ENCODE data around the gene CALHM5.
A peak's percentile ranks its signal among the peaks of the same experiment; 100 is the strongest.
"Not testable (repeated sequence)": the region's sequence is repeated elsewhere in the genome, so short reads cannot be mapped to it uniquely, and the experiment has no call there.

Gene CALHM5, protein sequence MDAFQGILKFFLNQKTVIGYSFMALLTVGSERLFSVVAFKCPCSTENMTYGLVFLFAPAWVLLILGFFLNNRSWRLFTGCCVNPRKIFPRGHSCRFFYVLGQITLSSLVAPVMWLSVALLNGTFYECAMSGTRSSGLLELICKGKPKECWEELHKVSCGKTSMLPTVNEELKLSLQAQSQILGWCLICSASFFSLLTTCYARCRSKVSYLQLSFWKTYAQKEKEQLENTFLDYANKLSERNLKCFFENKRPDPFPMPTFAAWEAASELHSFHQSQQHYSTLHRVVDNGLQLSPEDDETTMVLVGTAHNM

DNA sequence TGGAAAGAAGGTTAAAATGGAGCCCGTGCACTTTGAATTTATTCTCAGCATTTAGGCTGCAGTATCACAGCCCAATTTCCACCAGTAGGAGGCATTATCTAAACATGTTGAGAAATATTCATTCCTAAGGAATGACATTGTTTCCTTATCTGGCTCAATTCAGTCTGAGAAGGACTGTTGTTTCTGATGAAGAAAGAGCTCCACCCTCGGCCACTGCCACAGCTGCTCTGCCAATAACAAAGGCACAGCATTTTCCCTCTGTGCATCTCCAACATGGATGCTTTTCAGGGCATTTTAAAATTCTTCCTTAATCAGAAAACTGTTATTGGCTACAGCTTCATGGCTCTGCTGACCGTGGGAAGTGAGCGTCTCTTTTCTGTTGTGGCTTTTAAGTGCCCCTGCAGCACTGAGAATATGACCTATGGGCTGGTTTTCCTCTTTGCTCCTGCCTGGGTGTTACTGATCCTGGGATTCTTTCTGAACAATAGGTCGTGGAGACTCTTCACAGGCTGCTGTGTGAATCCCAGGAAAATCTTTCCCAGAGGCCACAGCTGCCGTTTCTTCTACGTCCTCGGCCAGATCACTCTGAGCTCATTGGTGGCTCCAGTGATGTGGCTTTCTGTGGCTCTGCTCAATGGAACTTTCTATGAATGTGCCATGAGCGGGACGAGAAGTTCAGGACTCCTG is at the start of gene CALHM5:
TSS of gene CALHM5 (plus strand) at position 216 of the 687 bp plus-strand sequence. CDS start at position 274, 58 bp downstream.
- peak; percentile 73 for DNase-seq

DNA sequence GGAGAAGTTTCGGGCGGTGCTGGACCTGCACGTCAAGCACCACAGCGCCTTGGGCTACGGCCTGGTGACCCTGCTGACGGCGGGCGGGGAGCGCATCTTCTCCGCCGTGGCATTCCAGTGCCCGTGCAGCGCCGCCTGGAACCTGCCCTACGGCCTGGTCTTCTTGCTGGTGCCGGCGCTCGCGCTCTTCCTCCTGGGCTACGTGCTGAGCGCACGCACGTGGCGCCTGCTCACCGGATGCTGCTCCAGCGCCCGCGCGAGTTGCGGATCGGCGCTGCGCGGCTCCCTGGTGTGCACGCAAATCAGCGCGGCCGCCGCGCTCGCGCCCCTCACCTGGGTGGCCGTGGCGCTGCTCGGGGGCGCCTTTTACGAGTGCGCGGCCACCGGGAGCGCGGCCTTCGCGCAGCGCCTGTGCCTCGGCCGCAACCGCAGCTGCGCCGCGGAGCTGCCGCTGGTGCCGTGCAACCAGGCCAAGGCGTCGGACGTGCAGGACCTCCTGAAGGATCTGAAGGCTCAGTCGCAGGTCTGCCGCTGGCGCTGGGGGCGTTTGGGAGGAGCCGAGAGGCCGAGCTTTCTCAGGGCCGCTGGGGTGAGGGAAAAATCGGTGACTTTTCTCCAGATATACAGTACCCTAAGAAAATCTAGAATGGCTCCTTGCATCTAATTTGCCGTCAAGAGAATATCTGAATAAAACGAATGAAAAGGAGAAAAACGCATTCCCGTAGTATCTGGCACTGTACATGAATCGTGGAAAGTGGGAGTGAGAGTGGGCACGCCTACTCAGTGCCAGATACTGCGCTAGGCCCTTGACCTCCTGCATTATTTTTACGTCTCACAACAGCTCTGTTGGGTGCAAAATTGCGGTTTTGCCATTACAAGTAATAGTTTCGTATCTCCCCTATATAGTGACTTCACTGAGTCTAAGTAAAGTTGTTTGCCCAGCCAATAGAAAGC is 49.2 kb upstream of the CALHM5 start:
- peak; percentile 91 for DNase-seq

DNA sequence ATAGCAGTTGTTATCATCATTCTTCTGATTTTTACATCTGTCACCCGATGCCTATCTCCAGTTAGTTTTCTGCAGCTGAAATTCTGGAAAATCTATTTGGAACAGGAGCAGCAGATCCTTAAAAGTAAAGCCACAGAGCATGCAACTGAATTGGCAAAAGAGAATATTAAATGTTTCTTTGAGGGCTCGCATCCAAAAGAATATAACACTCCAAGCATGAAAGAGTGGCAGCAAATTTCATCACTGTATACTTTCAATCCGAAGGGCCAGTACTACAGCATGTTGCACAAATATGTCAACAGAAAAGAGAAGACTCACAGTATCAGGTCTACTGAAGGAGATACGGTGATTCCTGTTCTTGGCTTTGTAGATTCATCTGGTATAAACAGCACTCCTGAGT is 48.1 kb upstream of the CALHM5 start:
- DNase-seq, result no peak

DNA sequence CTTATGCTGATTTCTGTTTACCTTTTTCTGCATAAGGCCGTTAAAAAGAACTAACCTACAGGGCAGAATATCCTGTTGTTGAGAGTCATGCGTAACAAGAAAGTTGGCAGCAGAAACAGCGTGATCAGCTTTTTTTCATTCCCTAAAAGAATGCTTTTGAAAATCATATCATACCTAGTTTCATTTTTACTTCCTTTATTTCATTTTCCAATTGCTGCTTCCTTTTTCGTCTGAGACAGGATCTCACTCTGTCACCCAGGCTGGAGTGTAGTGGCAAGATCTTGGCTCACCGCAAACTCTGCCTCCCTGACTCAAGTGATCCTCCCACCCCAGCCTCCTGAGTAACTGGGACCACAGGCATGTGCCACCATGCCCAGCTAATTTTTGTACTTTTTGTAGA is 46.2 kb upstream of the CALHM5 start:
- no peak for DNase-seq

DNA sequence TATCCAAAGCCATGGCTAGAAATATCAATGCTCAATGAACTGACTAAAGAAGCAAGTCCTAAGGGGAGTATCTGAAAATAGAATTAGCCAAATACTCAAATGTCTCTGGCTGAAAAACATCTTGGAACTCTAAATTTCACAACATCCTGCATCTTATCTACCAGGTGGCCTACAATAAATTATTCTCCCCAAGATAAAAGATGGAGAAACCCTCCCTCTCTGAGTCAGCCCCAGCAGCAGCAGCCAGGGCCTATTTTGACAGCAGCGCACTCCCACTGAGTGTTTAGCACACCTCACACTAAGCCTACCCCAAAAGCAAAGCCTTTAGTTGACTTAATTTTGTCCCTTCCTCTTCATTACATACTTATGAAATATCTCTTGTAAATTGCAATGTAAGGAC is 44.3 kb upstream of the CALHM5 start:
- DNase-seq, result no peak

DNA sequence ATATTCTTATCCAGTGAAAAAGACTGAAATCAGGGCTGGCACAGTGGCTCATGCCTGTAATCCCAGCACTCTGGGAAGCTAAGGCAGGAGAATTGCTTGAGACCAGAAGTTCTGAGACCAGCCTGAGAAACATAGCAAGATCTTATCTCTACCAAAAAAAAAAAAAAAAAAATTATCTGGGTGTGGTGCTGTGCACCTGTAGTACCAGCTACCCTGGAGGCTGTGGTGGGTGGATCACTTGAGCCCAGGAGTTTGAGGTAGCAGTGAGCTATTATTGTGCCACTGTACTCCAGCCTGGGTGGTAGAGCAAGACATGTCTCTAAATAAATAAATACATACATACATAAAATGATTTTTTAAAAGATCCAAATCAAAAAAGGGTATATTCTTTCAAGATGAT is 43.9 kb upstream of the CALHM5 start:
- no peak for DNase-seq

DNA sequence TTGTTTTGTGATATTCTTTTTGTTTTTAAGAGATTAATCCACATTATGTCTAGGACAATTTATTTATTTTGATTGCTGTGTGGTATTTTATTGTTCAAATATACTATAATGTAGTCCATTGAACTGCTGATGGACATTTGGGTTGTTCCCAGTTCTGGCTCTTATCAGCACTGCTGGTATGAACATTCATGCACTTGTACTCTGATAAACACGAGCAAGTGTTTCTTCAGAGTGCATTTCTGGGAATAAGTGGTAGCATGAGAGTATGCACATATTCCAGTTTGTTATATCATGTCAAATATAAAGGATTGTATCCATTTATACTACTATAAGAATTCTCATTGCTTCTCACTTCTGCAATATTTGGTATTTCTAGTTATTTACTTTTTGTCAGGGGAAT is 43.1 kb upstream of the CALHM5 start:
- no peak for DNase-seq

DNA sequence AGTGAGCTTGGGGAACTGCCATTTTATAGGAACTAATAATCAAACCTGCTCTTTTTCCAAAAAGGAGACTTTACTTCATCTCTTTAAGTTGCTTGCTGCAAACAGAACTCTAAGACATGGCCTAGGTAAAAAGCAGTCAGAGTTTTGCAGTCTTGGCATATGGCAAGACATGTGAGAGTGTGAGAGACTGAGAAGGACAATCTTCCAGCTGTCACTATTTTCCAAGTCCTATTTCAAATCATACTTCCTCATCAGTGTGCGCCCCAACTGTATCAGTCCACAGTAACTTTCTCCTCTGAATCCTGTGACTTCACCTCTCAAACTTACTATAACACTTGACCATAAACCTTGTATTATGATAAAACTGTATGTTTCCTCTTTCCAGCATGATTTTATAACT is 39.9 kb upstream of the CALHM5 start:
- no peak for DNase-seq

DNA sequence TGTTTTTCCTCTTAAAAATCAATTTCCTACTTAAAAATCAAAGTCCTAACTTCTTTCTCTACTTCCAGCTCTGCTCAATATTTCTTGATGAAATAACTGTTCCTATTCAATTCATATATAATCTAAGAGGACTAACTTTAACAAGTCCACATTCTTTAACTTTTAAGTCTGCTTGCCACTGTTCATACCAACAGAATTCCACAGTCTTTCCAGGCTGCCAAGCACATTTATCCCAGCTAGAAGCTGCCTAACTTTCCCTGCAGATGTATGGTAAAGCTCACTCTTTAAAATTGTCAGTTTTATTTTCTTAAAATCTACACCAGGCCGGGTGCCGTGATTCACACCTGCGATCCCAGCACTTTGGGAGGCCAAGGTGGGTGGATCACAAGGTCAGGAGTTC is 38.7 kb upstream of the CALHM5 start:
- DNase-seq, result no peak

DNA sequence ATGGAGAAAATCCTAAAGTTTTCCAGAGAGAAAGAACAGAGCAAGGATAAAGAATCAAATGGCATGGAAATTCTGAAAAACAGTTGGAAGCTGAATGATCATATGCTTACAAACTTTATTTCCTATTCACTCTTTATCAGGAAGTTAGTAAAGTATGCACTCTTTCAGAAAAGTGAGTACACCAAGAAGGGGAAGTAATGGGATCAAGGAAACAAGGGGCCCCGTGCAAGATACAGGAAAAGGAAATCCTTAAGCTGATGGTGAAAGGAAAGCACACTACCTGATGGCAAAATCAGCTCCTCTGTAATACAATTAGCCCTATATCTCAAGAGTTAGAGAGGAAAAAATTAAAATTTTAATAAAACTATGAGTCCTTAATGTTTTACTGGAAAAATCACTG is 36.3 kb upstream of the CALHM5 start:
- DNase-seq, result no peak

DNA sequence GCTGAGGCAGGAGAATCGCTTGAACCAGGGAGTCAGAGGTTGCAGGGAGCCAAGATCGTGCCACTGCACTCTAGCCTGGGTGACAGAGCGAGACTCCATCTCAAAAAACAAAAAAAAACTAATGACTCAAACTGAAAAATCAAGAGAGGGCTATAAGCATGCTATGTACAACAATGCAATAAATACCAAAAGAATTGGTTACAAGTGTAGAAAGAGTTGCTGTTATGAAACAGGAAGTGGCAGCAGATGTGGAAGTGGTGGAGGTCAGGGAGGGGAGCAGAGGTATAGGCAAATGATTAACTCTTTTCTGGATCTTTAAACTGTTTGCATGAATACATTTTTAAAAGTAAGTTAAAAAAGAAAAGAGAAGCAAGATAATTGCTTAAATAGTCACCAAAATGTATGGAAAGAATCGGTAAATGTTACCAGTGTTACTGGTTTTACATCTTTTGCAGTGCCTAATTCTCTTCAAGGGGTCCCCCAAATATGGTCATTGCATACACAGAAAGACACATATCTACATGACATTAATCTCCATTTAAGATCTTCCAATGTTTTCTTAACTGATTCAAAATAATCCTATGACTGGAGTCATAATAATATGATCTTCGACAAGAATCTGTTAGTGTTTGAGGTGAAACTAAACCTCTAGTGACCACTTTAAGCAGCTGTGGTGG is 35.3 kb upstream of the CALHM5 start:
- DNase-seq, result no peak

DNA sequence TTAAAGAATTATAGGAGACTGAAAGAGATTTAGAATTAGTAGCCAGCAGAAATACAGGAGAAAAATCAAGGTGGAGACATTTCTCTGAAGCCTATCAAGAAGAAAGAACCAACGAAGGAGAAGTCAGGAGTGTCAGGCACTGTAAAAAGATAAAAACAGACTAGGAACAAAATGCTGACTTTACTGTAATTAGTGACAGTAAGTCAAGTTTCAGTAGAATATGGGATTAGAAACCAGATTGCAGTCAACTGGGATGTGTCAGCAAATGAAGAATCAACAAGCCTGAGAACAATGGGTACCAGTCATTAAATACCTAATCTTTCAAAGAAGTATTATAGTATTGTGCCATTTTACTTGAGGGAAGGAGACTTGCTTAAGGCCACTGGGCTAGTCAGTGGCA is 28.7 kb upstream of the CALHM5 start:
- DNase-seq, result no peak

DNA sequence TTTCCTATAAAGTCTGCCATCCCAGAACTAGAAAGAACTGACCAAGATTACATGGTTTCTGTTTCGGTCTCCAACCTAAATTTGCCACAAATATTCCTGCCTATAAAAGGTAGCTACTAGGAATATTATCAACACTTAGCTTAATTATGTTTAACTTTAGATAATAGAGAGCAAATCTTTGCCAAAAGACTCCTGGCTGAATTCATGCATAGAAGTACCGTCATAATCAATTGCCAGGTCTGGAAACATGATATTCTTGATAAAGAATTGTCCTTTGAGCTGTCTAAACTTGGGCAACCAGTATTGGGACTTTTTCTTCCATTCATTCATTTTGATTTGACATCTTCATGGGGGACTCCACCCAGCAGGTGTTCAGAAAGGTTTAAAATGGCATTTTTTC is 27.8 kb upstream of the CALHM5 start:
- no peak for DNase-seq

DNA sequence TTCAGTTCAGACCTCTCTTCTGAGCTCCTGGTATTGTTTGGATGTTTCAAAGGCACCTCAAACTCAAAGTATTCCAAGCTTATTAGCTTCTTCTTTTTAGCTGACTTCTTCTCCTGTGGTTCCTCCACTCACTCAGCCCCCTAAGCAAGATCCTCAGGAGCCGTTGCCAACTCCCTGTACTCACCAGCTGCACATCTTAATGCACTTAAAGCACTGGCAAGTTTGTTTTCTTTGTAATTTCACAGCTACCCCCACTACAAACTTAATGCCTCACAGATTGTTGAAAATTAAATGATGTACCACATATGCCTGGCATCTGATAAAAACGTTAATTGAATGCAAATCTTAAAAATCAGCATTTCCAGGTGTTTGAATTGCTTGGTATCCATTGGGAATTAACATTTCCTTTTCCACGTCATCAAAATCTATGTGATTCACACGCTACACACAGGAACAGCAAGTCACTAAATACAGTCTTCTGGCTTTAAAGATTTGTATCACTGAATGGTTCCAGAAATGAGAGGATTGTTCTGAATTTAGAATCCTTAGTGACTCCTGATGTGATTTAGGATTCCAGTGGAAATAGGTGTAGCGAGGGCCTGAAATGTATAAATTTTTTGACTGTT is 25.8 kb upstream of the CALHM5 start:
- DNase-seq, result no peak

DNA sequence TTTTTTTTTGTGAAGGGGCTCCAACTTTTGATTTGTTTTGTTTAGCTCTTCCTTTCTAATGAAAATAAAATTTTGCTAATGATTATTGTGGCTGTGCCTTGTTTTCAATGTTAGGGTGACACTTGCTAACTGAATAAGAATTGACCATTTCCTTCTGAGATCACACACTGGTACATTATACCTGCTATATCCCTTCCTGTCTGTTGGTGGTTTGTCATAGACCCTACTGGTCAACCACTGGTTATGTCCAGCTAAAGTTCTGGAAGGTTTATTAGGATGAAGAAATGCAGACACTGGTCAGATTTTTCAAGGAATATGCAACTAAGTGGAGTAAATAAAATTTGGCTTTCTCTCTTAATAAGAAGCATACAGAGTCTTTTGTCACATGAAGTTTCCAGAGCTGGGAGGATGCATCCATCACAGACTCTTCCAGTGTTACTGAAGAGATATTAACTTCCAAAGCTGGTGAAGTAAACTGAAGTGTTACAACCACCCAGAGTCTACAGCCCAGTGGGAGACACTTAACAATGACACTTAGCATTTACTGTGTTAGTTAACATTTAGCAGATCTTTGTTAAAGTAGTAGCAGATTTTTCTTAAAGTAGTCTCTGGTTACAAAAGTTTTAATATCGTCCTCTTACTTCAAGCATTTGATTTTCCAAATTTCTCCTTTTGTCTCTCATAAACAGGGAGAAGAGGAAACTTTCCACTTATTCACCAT is 19.7 kb upstream of the CALHM5 start:
- no peak for DNase-seq

DNA sequence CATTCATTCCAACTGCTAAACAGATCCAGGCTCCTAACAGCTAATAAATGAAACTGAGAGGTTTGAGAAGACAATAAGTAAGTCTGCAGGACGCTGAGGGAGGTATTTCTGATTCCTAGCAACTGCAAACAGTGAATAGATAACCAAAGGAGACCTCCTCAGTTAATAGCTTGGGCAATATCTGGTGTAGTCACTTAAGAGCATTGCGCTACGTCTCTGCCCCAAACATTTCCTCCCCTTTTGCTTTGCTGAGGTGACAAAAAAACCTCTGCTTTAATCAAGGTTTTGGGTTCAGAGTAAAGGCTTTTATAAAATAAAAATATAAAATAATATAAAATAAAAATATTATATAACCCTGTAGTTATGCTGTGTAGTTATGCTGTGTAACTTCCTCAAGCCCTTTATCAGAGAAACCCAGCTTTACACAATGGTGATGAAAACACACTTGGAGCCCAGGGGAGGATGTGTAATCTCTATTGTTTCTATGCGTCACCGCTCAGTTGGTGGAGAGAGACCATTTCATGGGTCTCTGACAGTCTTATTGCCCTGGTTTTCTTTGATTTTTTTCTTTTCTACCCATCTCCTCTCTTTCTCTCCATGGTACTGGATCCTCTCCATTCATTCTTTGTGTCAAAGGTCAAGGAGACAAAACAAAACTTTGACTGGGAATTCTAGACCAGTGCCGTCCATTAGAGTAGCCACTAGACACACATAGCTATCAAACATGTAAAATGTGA is 18.9 kb upstream of the CALHM5 start:
- no peak for DNase-seq

DNA sequence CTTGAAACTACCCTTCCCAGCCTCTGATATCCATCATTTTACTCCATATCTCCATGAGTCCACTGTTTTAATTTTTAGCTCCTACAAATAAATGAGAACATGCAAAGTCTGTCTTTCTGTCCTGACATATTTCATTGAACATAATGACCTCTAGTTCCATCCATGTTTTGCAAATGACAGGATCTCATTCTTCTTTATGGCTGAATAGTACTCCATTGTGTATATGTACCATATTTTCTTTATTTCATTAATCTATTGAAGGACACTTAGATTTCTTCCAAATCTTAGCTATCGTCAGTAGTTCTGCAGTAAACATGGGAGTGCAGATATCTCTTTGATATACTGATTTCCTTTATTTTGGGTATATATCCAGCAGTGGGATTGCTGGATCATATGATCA is 16.3 kb upstream of the CALHM5 start:
- DNase-seq, result not testable (repeated sequence)

DNA sequence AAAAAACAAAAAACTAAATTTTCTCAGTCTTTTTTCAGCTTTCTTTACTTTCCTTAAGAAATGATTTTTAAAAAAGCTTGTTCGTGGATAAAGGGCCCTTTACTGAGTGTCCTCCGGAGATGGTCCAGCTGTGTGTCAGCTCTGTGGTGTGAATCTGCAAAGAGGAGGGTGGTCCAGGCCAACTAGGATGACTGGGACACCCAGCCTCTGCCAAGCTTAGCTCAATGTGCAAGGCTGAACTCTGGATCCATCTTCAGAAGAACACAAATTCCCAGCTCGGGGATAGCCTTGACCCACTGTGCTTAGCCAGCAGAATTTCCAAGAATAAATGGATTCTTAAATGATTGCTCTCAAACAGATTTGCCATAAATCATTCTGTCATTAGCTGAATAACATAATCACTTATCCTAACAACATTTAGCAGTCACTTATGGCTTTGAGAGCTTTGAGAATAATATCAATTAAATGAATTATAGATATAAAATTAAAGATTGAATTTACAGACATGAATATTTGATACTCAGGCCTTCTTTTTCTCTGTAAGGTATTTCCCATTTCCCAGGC is 14.2 kb upstream of the CALHM5 start:
- no peak for DNase-seq

DNA sequence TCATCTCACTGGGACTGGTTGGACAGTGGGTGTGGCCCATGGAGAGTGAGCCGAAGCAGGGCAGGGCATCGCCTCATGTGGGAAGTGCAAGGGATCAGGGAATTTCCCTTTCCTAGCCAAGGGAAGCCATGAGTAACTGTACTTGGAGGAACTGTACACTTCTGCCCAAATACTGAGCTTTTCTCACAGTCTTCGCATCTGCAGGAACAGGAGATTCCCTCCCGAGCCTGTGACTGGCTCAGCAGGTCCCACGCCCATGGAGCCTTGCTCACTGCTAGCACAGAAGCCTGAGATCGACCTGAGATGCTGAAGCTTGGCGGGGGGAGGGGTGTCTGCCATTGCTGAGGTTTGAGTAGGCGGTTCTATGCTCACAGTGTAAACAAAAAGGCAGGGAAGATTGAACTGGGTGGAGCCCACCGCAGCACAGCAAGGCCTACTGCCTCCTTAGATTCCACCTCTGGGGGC is 10.4 kb upstream of the CALHM5 start:
- no peak for DNase-seq

DNA sequence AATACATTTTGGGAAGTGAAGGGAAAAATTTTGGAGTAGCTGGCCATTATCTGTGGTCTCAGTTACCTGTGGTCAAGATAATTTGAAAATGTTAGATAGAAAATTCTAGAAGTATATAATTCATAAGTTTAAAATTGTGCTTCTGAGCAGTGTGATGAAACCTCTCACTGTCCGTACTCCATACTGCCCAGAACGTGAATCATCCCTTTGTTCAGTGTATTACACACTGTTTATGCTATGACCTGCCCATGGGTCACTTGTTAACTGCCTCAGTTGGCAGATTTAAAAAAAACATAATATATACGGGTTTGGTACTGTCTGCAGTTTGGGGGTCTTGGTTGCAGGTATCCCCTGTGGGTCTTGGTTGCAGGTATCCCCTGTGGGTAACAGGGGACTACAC is 4.1 kb upstream of the CALHM5 start:
- DNase-seq, result no peak

DNA sequence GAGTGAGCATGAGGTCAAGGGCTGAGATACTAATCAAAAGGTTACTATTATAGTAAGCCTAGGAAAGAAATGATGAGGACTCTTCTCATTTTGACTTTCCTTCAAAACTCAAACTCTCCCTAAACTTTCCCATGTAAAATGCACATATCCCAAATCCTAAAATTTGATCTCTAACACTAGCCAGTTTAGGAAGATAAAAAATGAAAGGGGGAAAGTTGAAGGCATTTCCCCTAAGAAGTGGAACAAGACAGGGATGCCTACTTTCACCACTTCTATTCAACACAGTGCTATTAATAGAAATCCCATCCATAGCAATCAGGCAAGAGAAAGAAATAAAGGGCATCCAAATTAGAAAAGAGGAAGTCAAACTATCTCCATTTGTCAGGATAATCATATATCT is 2.9 kb upstream of the CALHM5 start:
- DNase-seq, result no peak
